Esophagus squamous epithelium (tissue), 5 donors: ENCODE data around the gene WDR88. TPM values are rescaled to one million over a fixed set of nuclear protein-coding genes. Genes with fewer than 3 reads are reported as not detected.

Source experiments
- DNase-seq: peaks from one replicate; lab custom pipeline; 2025; lab: John Stamatoyannopoulos, UW
- H3K27ac ChIP-seq, 4 donors: fragments of 200-600 bp; sonication (generic); one replicate each; pipeline ENCODE4 v1.5.1; 2016 to 2019; ENCODE audit warnings: mild to moderate bottlenecking in 1 of 4
- H3K27me3 ChIP-seq, 4 donors: fragments of 200-600 bp; sonication (generic); 1 replicate in 3 of 4; 2 replicates in 1 of 4; pipeline versions ENCODE4 v1.5.1 to v1.6.0; 2017 to 2021; ENCODE audit warnings: antibody characterized with exemption in 1 of 4
- H3K36me3 ChIP-seq, 3 donors: fragments of 200-600 bp; sonication (generic); one replicate each; pipeline ENCODE4 v1.5.1; 2016 to 2019
- H3K4me1 ChIP-seq, 3 donors: fragments of 200-600 bp; sonication (generic); one replicate each; pipeline ENCODE4 v1.5.1; 2017 to 2019
- H3K4me3 ChIP-seq, 4 donors: fragments of 200-600 bp; sonication (generic); 1 replicate in 3 of 4; 2 replicates in 1 of 4; pipeline ENCODE4 v1.5.1; 2016 to 2019; ENCODE audit warnings: mild to moderate bottlenecking in 2 of 4, moderate library complexity in 1 of 4
- H3K9me3 ChIP-seq, 3 donors: fragments of 200-600 bp; sonication (generic); one replicate each; pipeline ENCODE4 v1.5.1; 2016 to 2019
- POLR2A ChIP-seq, 4 donors: fragments of 450-650 bp; IDR thresholded peaks; one replicate each; pipeline ENCODE4 v1.6.1; 2017; ENCODE audit warnings: antibody characterized with exemption in 4 of 4, mild to moderate bottlenecking in 4 of 4, moderate library complexity in 3 of 4
- WGBS, 2 donors: methylation state at CpG; one replicate each; pipeline ENCODE4 v1.1.5; 2018; 5-methylcytosine and 5-hydroxymethylcytosine counted together
- intact Hi-C: fragments of 100-400 bp; cut with DNase I; formaldehyde crosslinking; loops from one replicate; pipeline ENCODE4 v1.15.0; 2022
- total RNA-seq, 4 donors: library from RNA; depleted of rRNA; stranded (reverse); fragments of >200 nt; gene quantifications; one replicate each; pipeline ENCODE4 v1.1.0, GENCODE V29; 2016
- TF ChIP-seq, protein P1 (sequence below), 6 experiments: fragments of 450-650 bp in 4 of 6; fragments of 200-600 bp in 2 of 6; sonication (generic) in 2 of 6; IDR thresholded peaks; one replicate each; pipeline ENCODE4 v1.5.1; 2016 to 2019; ENCODE audit warnings: antibody characterized with exemption in 6 of 6, mild to moderate bottlenecking in 4 of 6, moderate library complexity in 4 of 6
- donor health status: DM: yes; HTN: yes; CAD: no.

Gene WDR88
- total RNA-seq, 4 donors from 2014 or later = not detected

GRCh38 chr19:33194886-33195644, 63.2 kb downstream of the WDR88 start:
- H3K27me3 ChIP-seq = peaks cover 0 to 47% (median 0%) of the 10 kb centered on the region in 4 donors
- TF ChIP-seq POLR2A (IDR thresholded peaks at IDR 0.05) = no peak
- TF ChIP-seq, protein P1, sequence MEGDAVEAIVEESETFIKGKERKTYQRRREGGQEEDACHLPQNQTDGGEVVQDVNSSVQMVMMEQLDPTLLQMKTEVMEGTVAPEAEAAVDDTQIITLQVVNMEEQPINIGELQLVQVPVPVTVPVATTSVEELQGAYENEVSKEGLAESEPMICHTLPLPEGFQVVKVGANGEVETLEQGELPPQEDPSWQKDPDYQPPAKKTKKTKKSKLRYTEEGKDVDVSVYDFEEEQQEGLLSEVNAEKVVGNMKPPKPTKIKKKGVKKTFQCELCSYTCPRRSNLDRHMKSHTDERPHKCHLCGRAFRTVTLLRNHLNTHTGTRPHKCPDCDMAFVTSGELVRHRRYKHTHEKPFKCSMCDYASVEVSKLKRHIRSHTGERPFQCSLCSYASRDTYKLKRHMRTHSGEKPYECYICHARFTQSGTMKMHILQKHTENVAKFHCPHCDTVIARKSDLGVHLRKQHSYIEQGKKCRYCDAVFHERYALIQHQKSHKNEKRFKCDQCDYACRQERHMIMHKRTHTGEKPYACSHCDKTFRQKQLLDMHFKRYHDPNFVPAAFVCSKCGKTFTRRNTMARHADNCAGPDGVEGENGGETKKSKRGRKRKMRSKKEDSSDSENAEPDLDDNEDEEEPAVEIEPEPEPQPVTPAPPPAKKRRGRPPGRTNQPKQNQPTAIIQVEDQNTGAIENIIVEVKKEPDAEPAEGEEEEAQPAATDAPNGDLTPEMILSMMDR (IDR thresholded peaks at IDR 0.05) = no peak
- H3K27ac ChIP-seq = peak overlapping the region; percentile 40 to 75 (median 62)
- intact Hi-C loops = no loop called here
- peak overlapping the region; percentile 47 to 81 (median 58) for H3K4me3 ChIP-seq
- H3K4me1 ChIP-seq = peaks cover 5 to 23% (median 9%) of the 10 kb centered on the region in 3 donors
- H3K36me3 ChIP-seq = peaks cover 0 to 5% (median 0%) of the 10 kb centered on the region in 3 donors
- WGBS, 2 donors = 3% methylated on average over 5 of the region's 49 CpGs; no CpG with 5 or more reads in 1 of the 2 donors
- no peaks in the 10 kb centered on the region for H3K9me3 ChIP-seq
- DNase-seq = no peak

- WGBS, 2 donors = 70% methylated on average over 2 of the region's 17 CpGs; no CpG with 5 or more reads in 1 of the 2 donors
- no peak for TF ChIP-seq POLR2A (IDR thresholded peaks at IDR 0.05)
- TF ChIP-seq, protein P1 (IDR thresholded peaks at IDR 0.05) = no peak
- intact Hi-C loops = no loop called here
- H3K36me3 ChIP-seq = peaks cover 0 to 5% (median 0%) of the 10 kb centered on the region in 3 donors
- peaks cover 0 to 47% (median 0%) of the 10 kb centered on the region in 4 donors for H3K27me3 ChIP-seq
- no peaks in the 10 kb centered on the region for H3K9me3 ChIP-seq
- H3K27ac ChIP-seq = no peak overlapping the region
- H3K4me1 ChIP-seq = peaks cover 5 to 23% (median 9%) of the 10 kb centered on the region in 3 donors
- no peak for DNase-seq
- H3K4me3 ChIP-seq = peak overlapping the region in 3 of 4 donors; percentile 47 to 81 (median 70)
These were observed 63.9 kb downstream of the WDR88 start for GRCh38 chr19:33195645-33196347.

GRCh38 chr19:33196446-33197193, 64.7 kb downstream of the WDR88 start:
- peaks cover 0 to 43% (median 0%) of the 10 kb centered on the region in 4 donors for H3K27me3 ChIP-seq
- H3K4me1 ChIP-seq = peaks cover 5 to 23% (median 9%) of the 10 kb centered on the region in 3 donors
- 90 to 91% methylated on average over 4 to 9 of the region's 10 CpGs for WGBS, 2 donors
- no peaks in the 10 kb centered on the region for H3K9me3 ChIP-seq
- no peak for DNase-seq
- H3K36me3 ChIP-seq = peaks cover 0 to 5% (median 0%) of the 10 kb centered on the region in 3 donors
- TF ChIP-seq, protein P1 (IDR thresholded peaks at IDR 0.05) = no peak
- no peak for TF ChIP-seq POLR2A (IDR thresholded peaks at IDR 0.05)
- no peak overlapping the region for H3K27ac ChIP-seq
- intact Hi-C loops = no loop called here
- no peak overlapping the region for H3K4me3 ChIP-seq

DNA sequence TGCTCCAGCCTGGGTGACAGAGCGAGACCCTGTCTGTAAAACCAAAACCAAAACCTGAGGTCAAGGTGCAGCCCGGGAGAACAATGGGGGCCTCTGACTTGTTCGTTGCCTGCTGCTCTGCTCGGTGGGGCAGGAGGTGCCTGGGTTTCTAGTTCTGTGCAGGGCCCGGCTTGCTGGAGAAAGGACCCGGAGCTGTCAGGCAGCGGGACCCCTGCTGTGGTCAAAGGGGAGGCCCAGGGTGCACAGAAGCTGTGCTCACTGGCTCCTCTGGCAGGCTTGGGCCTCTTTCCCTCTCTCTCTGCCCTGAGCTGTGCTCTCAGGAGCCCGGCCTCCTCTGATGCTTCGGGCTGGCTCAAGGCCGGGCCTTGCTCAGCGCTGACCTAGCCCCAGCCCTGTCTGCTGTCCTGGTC, 65.7 kb downstream of the WDR88 start:
- TF ChIP-seq, protein P1 (IDR thresholded peaks at IDR 0.05) = no peak
- TF ChIP-seq POLR2A (IDR thresholded peaks at IDR 0.05) = no peak
- Histone ChIP-seq H3K27ac (no peak overlapping the region), H3K4me3 (no peak overlapping the region), H3K36me3 (peaks cover 0 to 5% (median 0%) of the 10 kb centered on the region in 3 donors), H3K9me3 (no peaks in the 10 kb centered on the region), H3K27me3 (peaks cover 0 to 34% (median 0%) of the 10 kb centered on the region in 4 donors), H3K4me1 (peaks cover 5 to 23% (median 9%) of the 10 kb centered on the region in 3 donors)
- 88% methylated on average over 4 of the region's 11 CpGs; no CpG with 5 or more reads in 1 of the 2 donors for WGBS, 2 donors
- intact Hi-C loops = no loop called here
- no peak for DNase-seq
